SK-N-SH (cell line): ENCODE measurements around the gene PPP2R1A.

Experiments
- NRF1 ChIP-seq: IDR thresholded peaks from 2 replicates; pipeline ENCODE4 v1.6.1; 2012; ENCODE audit warnings: low read depth, mild to moderate bottlenecking, low read length
- POLR2AphosphoS5 ChIP-seq: IDR thresholded peaks from 2 replicates; pipeline ENCODE4 v1.6.1; 2012; ENCODE audit warnings: low read depth, low read length
- RAD21 ChIP-seq: IDR thresholded peaks from 2 replicates; pipeline ENCODE4 v1.6.1; 2012; ENCODE audit warnings: mild to moderate bottlenecking, low read length
- RCOR1 ChIP-seq: fragments of 150-350 bp; IDR thresholded peaks from 2 replicates; pipeline ENCODE4 v1.6.1; 2017; ENCODE audit warnings: antibody characterized with exemption, low read length
- SMC3 ChIP-seq: IDR thresholded peaks from 2 replicates; pipeline ENCODE4 v1.6.1; 2012; ENCODE audit warnings: low read depth, low read length, improper control_type of control experiment
- YY1 ChIP-seq: IDR thresholded peaks from 2 replicates; pipeline ENCODE4 v1.4.0; 2012; ENCODE audit warnings: low read depth, mild to moderate bottlenecking
- TF ChIP-seq, protein P1 (sequence below): fragments of 200-600 bp; sonication (generic); IDR thresholded peaks from 2 replicates; pipeline ENCODE4 v1.6.1; 2017; ENCODE audit warnings: antibody characterized with exemption, mild to moderate bottlenecking, moderate library complexity
- TF ChIP-seq, protein P2 (sequence below): IDR thresholded peaks from 2 replicates; pipeline ENCODE4 v1.4.0; 2012; ENCODE audit warnings: low read depth
- TF ChIP-seq, protein P3 (sequence below): fragments of 150-350 bp; IDR thresholded peaks from 2 replicates; pipeline ENCODE4 v1.6.1; 2017; ENCODE audit warnings: antibody characterized with exemption, low read length, low read depth, borderline replicate concordance

DNA sequence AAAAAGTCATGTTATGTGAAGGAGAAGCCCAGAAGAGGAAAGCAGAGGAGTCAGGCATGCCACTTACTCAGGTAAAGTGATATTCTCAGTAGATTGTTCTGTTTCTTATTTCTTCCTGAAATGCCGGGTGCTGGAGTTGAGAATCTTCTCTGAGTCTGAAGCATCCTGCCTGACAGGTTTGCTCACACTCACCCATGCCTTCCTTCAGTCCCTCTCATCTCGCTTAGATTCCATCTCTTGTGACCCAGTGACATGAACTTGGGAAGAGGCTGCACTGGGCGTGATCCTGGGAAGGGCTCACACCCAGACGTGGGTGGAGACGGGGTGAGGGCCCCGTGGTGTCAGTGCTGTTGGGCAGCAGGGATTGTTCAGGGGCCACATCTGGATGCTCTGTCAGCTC is 87.6 kb downstream of the PPP2R1A start:
- TF ChIP-seq RAD21, result no peak
- no peak for TF ChIP-seq YY1
- no peak for TF ChIP-seq RCOR1
- TF ChIP-seq, protein P1, sequence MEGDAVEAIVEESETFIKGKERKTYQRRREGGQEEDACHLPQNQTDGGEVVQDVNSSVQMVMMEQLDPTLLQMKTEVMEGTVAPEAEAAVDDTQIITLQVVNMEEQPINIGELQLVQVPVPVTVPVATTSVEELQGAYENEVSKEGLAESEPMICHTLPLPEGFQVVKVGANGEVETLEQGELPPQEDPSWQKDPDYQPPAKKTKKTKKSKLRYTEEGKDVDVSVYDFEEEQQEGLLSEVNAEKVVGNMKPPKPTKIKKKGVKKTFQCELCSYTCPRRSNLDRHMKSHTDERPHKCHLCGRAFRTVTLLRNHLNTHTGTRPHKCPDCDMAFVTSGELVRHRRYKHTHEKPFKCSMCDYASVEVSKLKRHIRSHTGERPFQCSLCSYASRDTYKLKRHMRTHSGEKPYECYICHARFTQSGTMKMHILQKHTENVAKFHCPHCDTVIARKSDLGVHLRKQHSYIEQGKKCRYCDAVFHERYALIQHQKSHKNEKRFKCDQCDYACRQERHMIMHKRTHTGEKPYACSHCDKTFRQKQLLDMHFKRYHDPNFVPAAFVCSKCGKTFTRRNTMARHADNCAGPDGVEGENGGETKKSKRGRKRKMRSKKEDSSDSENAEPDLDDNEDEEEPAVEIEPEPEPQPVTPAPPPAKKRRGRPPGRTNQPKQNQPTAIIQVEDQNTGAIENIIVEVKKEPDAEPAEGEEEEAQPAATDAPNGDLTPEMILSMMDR, result no peak
- TF ChIP-seq NRF1, result no peak
- no peak for TF ChIP-seq SMC3
- no peak for TF ChIP-seq POLR2AphosphoS5
- TF ChIP-seq, protein P2, sequence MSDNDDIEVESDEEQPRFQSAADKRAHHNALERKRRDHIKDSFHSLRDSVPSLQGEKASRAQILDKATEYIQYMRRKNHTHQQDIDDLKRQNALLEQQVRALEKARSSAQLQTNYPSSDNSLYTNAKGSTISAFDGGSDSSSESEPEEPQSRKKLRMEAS, result no peak
- TF ChIP-seq, protein P3, sequence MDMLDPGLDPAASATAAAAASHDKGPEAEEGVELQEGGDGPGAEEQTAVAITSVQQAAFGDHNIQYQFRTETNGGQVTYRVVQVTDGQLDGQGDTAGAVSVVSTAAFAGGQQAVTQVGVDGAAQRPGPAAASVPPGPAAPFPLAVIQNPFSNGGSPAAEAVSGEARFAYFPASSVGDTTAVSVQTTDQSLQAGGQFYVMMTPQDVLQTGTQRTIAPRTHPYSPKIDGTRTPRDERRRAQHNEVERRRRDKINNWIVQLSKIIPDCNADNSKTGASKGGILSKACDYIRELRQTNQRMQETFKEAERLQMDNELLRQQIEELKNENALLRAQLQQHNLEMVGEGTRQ, result no peak
